ENCODE results near the gene GMDS. TPM values are rescaled to one million over a fixed set of nuclear protein-coding genes. Genes with fewer than 3 reads are reported as not detected.

The GMDS gene
- total RNA-seq, 2 experiments from 2014 or later: 36.6 to 42.8 TPM

- Mint-ChIP-seq H3K27ac (no peak overlapping the region), H3K4me3 (no peak overlapping the region), H3K27me3 (no peaks in the 10 kb centered on the region), H3K36me3 (ENCODE audit: low read depth) (peaks cover 5% of the 10 kb centered on the region), H3K9me3 (no peaks in the 10 kb centered on the region), H3K4me1 (ENCODE audit: low read depth) (no peaks in the 10 kb centered on the region)
- ChIA-PET CTCF (no interaction called here), POLR2A (no interaction called here)
- intact Hi-C loops (cut with micrococcal nuclease): no loop called here
- no peak for ATAC-seq
- no peak for DNase-seq
- no peak for TF ChIP-seq CTCF (IDR thresholded peaks at IDR 0.05)
Observed at GRCh38 chr6:1842334-1842733, 403.1 kb downstream of the GMDS start.

- ATAC-seq: no peak
- H3K4me3 Mint-ChIP-seq: no peak overlapping the region
- intact Hi-C loops (cut with micrococcal nuclease): no loop called here
- no peak for TF ChIP-seq CTCF (IDR thresholded peaks at IDR 0.05)
- H3K36me3 Mint-ChIP-seq (ENCODE audit: low read depth): peaks cover 1% of the 10 kb centered on the region
- no peaks in the 10 kb centered on the region for H3K4me1 Mint-ChIP-seq (ENCODE audit: low read depth)
- no peaks in the 10 kb centered on the region for H3K27me3 Mint-ChIP-seq
- POLR2A ChIA-PET: no interaction called here
- no peak overlapping the region for H3K27ac Mint-ChIP-seq
- CTCF ChIA-PET: no interaction called here
- H3K9me3 Mint-ChIP-seq: no peaks in the 10 kb centered on the region
- no peak for DNase-seq
Observed at GRCh38 chr6:1841136-1841535, 404.3 kb downstream of the GMDS start.

GRCh38 chr6:1840491-1841121, 404.8 kb downstream of the GMDS start:
- H3K4me3 Mint-ChIP-seq: no peak overlapping the region
- no peak for TF ChIP-seq CTCF (IDR thresholded peaks at IDR 0.05)

GRCh38 chr6:1839361-1839760, 406.0 kb downstream of the GMDS start:
- Mint-ChIP-seq H3K27ac (no peak overlapping the region), H3K4me1 (ENCODE audit: low read depth) (no peaks in the 10 kb centered on the region)

More at GRCh38 chr6:1840491-1841121, 404.8 kb downstream of the GMDS start:
- ChIA-PET POLR2A (no interaction called here), CTCF (no interaction called here)
- no peak for DNase-seq
- no peaks in the 10 kb centered on the region for H3K9me3 Mint-ChIP-seq
- intact Hi-C loops (cut with micrococcal nuclease): no loop called here
- ATAC-seq: no peak
- no peaks in the 10 kb centered on the region for H3K36me3 Mint-ChIP-seq (ENCODE audit: low read depth)
- no peaks in the 10 kb centered on the region for H3K4me1 Mint-ChIP-seq (ENCODE audit: low read depth)
- H3K27me3 Mint-ChIP-seq: no peaks in the 10 kb centered on the region
- H3K27ac Mint-ChIP-seq: no peak overlapping the region

More at GRCh38 chr6:1839361-1839760, 406.0 kb downstream of the GMDS start:
- no peak for TF ChIP-seq CTCF (IDR thresholded peaks at IDR 0.05)
- Mint-ChIP-seq H3K27me3 (no peaks in the 10 kb centered on the region), H3K4me3 (no peak overlapping the region), H3K9me3 (no peaks in the 10 kb centered on the region), H3K36me3 (ENCODE audit: low read depth) (no peaks in the 10 kb centered on the region)
- CTCF ChIA-PET: no interaction called here
- DNase-seq (no peak), ATAC-seq (no peak)
- intact Hi-C loops (cut with micrococcal nuclease): no loop called here
- POLR2A ChIA-PET: no interaction called here
